HepG2 (cell line): Measurements from ENCODE around the gene CBLN3.

Experiments
- ELF1 ChIP-seq: sonication (generic); formaldehyde crosslinking; IDR thresholded peaks from 2 replicates; pipeline ENCODE4 v1.4.0; 2020; ENCODE audit warnings: missing genetic modification reagents
- MAFK ChIP-seq, 2 experiments: IDR thresholded peaks in 1 of 2; conservative IDR thresholded peaks in 1 of 2; 2 replicates each; pipeline ENCODE4 v1.6.1; 2011; ENCODE audit warnings: improper control_type of control experiment in 2 of 2, low read length in 2 of 2
- POLR2A ChIP-seq, 2 experiments: IDR thresholded peaks; 2 replicates each; pipeline ENCODE4 v1.6.1; 2011; ENCODE audit warnings: low read depth in 2 of 2, low read length in 2 of 2, mild to moderate bottlenecking in 1 of 2, moderate library complexity in 1 of 2; ENCODE audit not compliant: insufficient read depth in 1 of 2
- SP1 ChIP-seq, 2 experiments: fragments of 450-650 bp in 1 of 2; sonication (generic) in 1 of 2; formaldehyde crosslinking in 1 of 2; IDR thresholded peaks; 2 replicates each; pipeline versions ENCODE4 v1.4.0 to v1.6.1; 2016 to 2020; ENCODE audit warnings: missing genetic modification reagents in 1 of 2
- ZNF563 ChIP-seq: sonication (generic); formaldehyde crosslinking; IDR thresholded peaks from 2 replicates; pipeline ENCODE4 v1.8.0; 2022; ENCODE audit warnings: mild to moderate bottlenecking, moderate library complexity, missing genetic modification reagents

DNA sequence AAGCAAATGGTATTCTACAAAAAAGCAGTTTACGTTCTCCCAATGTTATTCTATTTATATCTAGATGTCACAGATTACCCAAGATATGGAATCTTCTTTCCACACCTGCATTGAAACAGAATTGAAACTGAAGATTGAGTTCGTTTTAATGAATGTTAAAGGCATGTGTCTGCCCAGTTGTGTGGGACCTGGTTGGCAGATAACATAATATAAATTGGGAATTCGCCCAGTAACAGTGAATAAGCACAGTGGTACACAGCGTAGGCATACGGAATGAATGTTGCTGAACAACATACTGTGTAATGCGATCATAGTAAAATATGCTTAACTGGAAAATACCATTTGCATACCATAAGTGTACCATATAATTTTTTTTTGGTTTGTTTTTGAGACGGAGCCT is 4.6 kb upstream of the CBLN3 start:
- TF ChIP-seq ZNF563 (CRISPR knock-in tag) (no peak), ELF1 (CRISPR knock-in tag) (no peak), MAFK (conservative IDR thresholded peaks at IDR 0.05 in 1 of 2, IDR thresholded peaks at IDR 0.05 in 1 of 2; ENCODE audit: low read length in 2 of 2) (no peak), SP1 (IDR thresholded peaks at IDR 0.05) (no peak), SP1 (CRISPR knock-in tag; IDR thresholded peaks at IDR 0.05) (no peak), POLR2A (IDR thresholded peaks at IDR 0.05; ENCODE audit: insufficient read depth in 1 of 2, low read depth in 2 of 2, low read length in 2 of 2) (no peak)
